Caco-2 (cell line): ENCODE data around the gene SSUH2. TPM values are rescaled to one million over a fixed set of nuclear protein-coding genes. Genes with fewer than 3 reads are reported as not detected.

Experiments
- BruUV-seq: library from RNA; stranded (reverse); fragments of 400-500 nt; replicated peaks from 2 replicates; lab custom pipeline; 2021; lab: Mats Ljungman, UMichigan
- CTCF ChIA-PET: fragments of 300-600 bp; sonication (Branson Sonifier 250); formaldehyde crosslinking; loops from one replicate; lab custom pipeline; 2022; ENCODE audit warnings: antibody characterized with exemption; lab: Charles Lee
- POLR2A ChIA-PET: fragments of 300-600 bp; sonication (Branson Sonifier 250); formaldehyde crosslinking; loops from one replicate; lab custom pipeline; 2022; ENCODE audit warnings: antibody characterized with exemption; lab: Charles Lee
- DNase-seq, 2 experiments: peaks; one replicate each; pipeline versions ENCODE4 v3.0.0 to v3.0.0-alpha.2; 2020 to 2022
- H3K27me3 ChIP-seq: replicated peaks from 2 replicates; pipeline ENCODE4 v1.6.0; 2011; ENCODE audit warnings: low read length; ENCODE audit not compliant: control insufficient read depth, insufficient read depth
- H3K36me3 ChIP-seq: 2 replicates; pipeline ENCODE4 v1.5.1; 2011; ENCODE audit warnings: low read length; ENCODE audit not compliant: control insufficient read depth, insufficient read depth
- H3K4me1 ChIP-seq: fragments of 250-450 bp; sonication (Bioruptor Pico); 2 replicates; pipeline ENCODE4 v1.5.1; 2020; ENCODE audit warnings: mild to moderate bottlenecking
- H3K4me3 ChIP-seq: 2 replicates; pipeline ENCODE4 v1.5.1; 2011; ENCODE audit warnings: low read depth, mild to moderate bottlenecking, control low read depth, low read length
- H3K9me3 ChIP-seq: fragments of 250-450 bp; sonication (Bioruptor Pico); 2 replicates; pipeline ENCODE4 v1.5.1; 2020; ENCODE audit warnings: mild to moderate bottlenecking, moderate library complexity
- H3K27ac Mint-ChIP-seq: one replicate; pipeline ENCODE4 v1.8.0; 2022; ENCODE audit warnings: mixed read lengths; ENCODE audit not compliant: unreplicated experiment
- H3K27me3 Mint-ChIP-seq: one replicate; pipeline ENCODE4 v1.8.0; 2022; ENCODE audit warnings: mixed read lengths; ENCODE audit not compliant: insufficient read depth, unreplicated experiment
- H3K36me3 Mint-ChIP-seq: one replicate; pipeline ENCODE4 v1.8.0; 2022; ENCODE audit warnings: mild to moderate bottlenecking, mixed read lengths; ENCODE audit not compliant: insufficient read depth, unreplicated experiment
- H3K4me1 Mint-ChIP-seq: one replicate; pipeline ENCODE4 v1.8.0; 2022; ENCODE audit warnings: low read depth, mixed read lengths; ENCODE audit not compliant: unreplicated experiment
- H3K4me3 Mint-ChIP-seq: one replicate; pipeline ENCODE4 v1.8.0; 2022; ENCODE audit warnings: mild to moderate bottlenecking, moderate library complexity, mixed read lengths; ENCODE audit not compliant: unreplicated experiment
- H3K9me3 Mint-ChIP-seq: one replicate; pipeline ENCODE4 v1.8.0; 2022; ENCODE audit warnings: mixed read lengths; ENCODE audit not compliant: unreplicated experiment
- intact Hi-C: fragments of 100-400 bp; cut with micrococcal nuclease; formaldehyde crosslinking; loops from one replicate; pipeline ENCODE4 v1.10.0; 2022; ENCODE audit not compliant: unreplicated experiment
- total RNA-seq: library from RNA; stranded (reverse); gene quantifications from 2 replicates; pipeline ENCODE4 v1.2.3, GENCODE V29; 2022
- TF ChIP-seq, protein P1 (sequence below), 2 experiments: fragments of 200-600 bp in 1 of 2; IDR thresholded peaks; 1 replicate in 1 of 2; 2 replicates in 1 of 2; pipeline versions ENCODE4 v1.5.1 to v1.8.0; 2011 to 2022; ENCODE audit warnings: antibody characterized with exemption in 1 of 2, control low read depth in 1 of 2, inconsistent platforms in 1 of 2, low read depth in 1 of 2, low read length in 1 of 2, mild to moderate bottlenecking in 1 of 2, moderate library complexity in 1 of 2; ENCODE audit not compliant: insufficient read depth in 1 of 2, severe bottlenecking in 1 of 2, unreplicated experiment in 1 of 2

The SSUH2 gene
- total RNA-seq, 1 experiment from 2014 or later: 9.4 TPM

- Histone ChIP-seq H3K36me3 (no peaks in the 10 kb centered on the region; the same call in 1 of the 2 replicates), H3K4me1 (peaks cover 7% of the 10 kb centered on the region; the same call in 1 of the 2 replicates), H3K9me3 (no peaks in the 10 kb centered on the region), H3K27me3 (no peaks in the 10 kb centered on the region), H3K4me3 (no peak overlapping the region)
- intact Hi-C loops: loop anchor here (1.0 to 5.0 kb wide), 4 partner anchors 39 to 299 kb away; partner anchors contain the start of gene LMCD1
- POLR2A ChIA-PET: no interaction called here
- Mint-ChIP-seq H3K36me3 (no peaks in the 10 kb centered on the region), H3K9me3 (peaks cover 11% of the 10 kb centered on the region), H3K4me3 (no peak overlapping the region), H3K27me3 (no peaks in the 10 kb centered on the region), H3K4me1 (peaks cover 7% of the 10 kb centered on the region), H3K27ac (peak overlapping the region; percentile 55)
- BruUV-seq: no TSS peak
- DNase-seq: no peak
- TF ChIP-seq, protein P1, sequence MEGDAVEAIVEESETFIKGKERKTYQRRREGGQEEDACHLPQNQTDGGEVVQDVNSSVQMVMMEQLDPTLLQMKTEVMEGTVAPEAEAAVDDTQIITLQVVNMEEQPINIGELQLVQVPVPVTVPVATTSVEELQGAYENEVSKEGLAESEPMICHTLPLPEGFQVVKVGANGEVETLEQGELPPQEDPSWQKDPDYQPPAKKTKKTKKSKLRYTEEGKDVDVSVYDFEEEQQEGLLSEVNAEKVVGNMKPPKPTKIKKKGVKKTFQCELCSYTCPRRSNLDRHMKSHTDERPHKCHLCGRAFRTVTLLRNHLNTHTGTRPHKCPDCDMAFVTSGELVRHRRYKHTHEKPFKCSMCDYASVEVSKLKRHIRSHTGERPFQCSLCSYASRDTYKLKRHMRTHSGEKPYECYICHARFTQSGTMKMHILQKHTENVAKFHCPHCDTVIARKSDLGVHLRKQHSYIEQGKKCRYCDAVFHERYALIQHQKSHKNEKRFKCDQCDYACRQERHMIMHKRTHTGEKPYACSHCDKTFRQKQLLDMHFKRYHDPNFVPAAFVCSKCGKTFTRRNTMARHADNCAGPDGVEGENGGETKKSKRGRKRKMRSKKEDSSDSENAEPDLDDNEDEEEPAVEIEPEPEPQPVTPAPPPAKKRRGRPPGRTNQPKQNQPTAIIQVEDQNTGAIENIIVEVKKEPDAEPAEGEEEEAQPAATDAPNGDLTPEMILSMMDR (IDR thresholded peaks at IDR 0.05; ENCODE audit: insufficient read depth in 1 of 2, low read depth in 1 of 2, low read length in 1 of 2, severe bottlenecking in 1 of 2, unreplicated experiment in 1 of 2): no peak
- CTCF ChIA-PET: interaction anchor here (0.6 kb wide), 1 partner anchor 117 kb away, joined by 3 read pairs; no protein-coding TSS in a partner anchor
Measured at GRCh38 chr3:8623741-8624140, 20.9 kb downstream of the SSUH2 start.

GRCh38 chr3:8622873-8623691 is 21.5 kb downstream of the SSUH2 start:
- Histone ChIP-seq H3K27me3 (no peaks in the 10 kb centered on the region), H3K9me3 (no peaks in the 10 kb centered on the region), H3K4me3 (no peak overlapping the region), H3K4me1 (peaks cover 7% of the 10 kb centered on the region; the same call in 1 of the 2 replicates), H3K36me3 (no peaks in the 10 kb centered on the region; the same call in 1 of the 2 replicates)
- Mint-ChIP-seq H3K27me3 (no peaks in the 10 kb centered on the region), H3K27ac (peak overlapping the region; percentile 55), H3K4me1 (peaks cover 7% of the 10 kb centered on the region), H3K36me3 (no peaks in the 10 kb centered on the region), H3K9me3 (peaks cover 11% of the 10 kb centered on the region), H3K4me3 (no peak overlapping the region)
- intact Hi-C loops: loop anchor here (1.0 to 5.0 kb wide), 4 partner anchors 39 to 299 kb away; partner anchors contain the start of gene LMCD1
- DNase-seq: peak; percentile 70 to 78
- no TSS peak for BruUV-seq
- POLR2A ChIA-PET: no interaction called here
- TF ChIP-seq, protein P1 (IDR thresholded peaks at IDR 0.05; ENCODE audit: insufficient read depth in 1 of 2, low read depth in 1 of 2, low read length in 1 of 2, severe bottlenecking in 1 of 2, unreplicated experiment in 1 of 2): peak; percentile 88
- CTCF ChIA-PET: interaction anchor here (0.7 kb wide), 1 partner anchor 334 kb away, joined by 3 read pairs; no protein-coding TSS in a partner anchor

DNA sequence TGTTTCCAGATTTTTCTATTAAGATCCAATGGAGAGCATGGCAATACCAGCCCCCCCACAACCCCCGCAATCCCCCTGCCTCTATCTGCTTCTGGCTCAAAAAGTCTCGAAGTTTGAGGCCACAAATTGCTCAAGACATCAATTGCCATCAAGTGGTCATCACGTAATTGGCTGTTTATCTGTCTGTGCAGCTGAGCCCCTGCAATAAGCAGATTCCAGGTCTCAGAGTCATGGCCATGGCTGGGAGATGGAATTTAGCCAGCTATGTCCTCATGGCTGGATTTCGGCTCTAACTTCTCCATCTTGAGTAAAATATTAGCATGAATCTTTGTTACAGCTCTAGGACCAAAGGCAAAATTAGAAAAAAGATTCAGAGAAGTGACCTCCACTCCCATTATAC is 22.7 kb downstream of the SSUH2 start:
- H3K4me1 ChIP-seq: peaks cover 7% of the 10 kb centered on the region; the same call in 1 of the 2 replicates
- no peak overlapping the region for H3K27ac Mint-ChIP-seq
- ChIA-PET POLR2A (no interaction called here), CTCF (no interaction called here)
- intact Hi-C loops: loop anchor here (2.0 to 5.0 kb wide), 2 partner anchors 40 to 121 kb away; partner anchors contain the start of gene LMCD1
- no peak overlapping the region for H3K4me3 Mint-ChIP-seq
- no peaks in the 10 kb centered on the region for H3K27me3 ChIP-seq
- DNase-seq: no peak
- TF ChIP-seq, protein P1 (IDR thresholded peaks at IDR 0.05; ENCODE audit: insufficient read depth in 1 of 2, low read depth in 1 of 2, low read length in 1 of 2, severe bottlenecking in 1 of 2, unreplicated experiment in 1 of 2): no peak
- no peaks in the 10 kb centered on the region for H3K27me3 Mint-ChIP-seq
- no TSS peak for BruUV-seq
- no peaks in the 10 kb centered on the region; the same call in 1 of the 2 replicates for H3K36me3 ChIP-seq
- peaks cover 7% of the 10 kb centered on the region for H3K4me1 Mint-ChIP-seq
- no peak overlapping the region for H3K4me3 ChIP-seq
- H3K36me3 Mint-ChIP-seq: no peaks in the 10 kb centered on the region
- H3K9me3 Mint-ChIP-seq: peaks cover 11% of the 10 kb centered on the region
- no peaks in the 10 kb centered on the region for H3K9me3 ChIP-seq
